Lower lobe of right lung (tissue), 2 donors: ENCODE results near the gene SPATA33. TPM values are rescaled to one million over a fixed set of nuclear protein-coding genes. Genes with fewer than 3 reads are reported as not detected.

Experiments
- ATAC-seq, 2 donors: fragments of 200-7000 bp; cut with Tn5 transposase; one replicate each; pipeline ENCODE4 v1.9.1; 2020 to 2022; ENCODE audit warnings: mild to moderate bottlenecking in 2 of 2, moderate library complexity in 2 of 2
- DNase-seq: peaks from one replicate; pipeline ENCODE4 v3.0.0-alpha.2; 2020
- H3K27ac ChIP-seq: fragments of 200-600 bp; one replicate; pipeline ENCODE4 v1.8.0; 2022
- H3K27me3 ChIP-seq: fragments of 200-600 bp; one replicate; pipeline ENCODE4 v1.8.0; 2022; ENCODE audit warnings: low read depth
- H3K36me3 ChIP-seq: fragments of 200-600 bp; one replicate; pipeline ENCODE4 v1.8.0; 2022; ENCODE audit warnings: mild to moderate bottlenecking
- H3K4me1 ChIP-seq: fragments of 200-600 bp; one replicate; pipeline ENCODE4 v1.8.0; 2022
- H3K4me3 ChIP-seq: fragments of 200-600 bp; one replicate; pipeline ENCODE4 v1.8.0; 2022; ENCODE audit warnings: mild to moderate bottlenecking
- H3K9me3 ChIP-seq: fragments of 200-600 bp; one replicate; pipeline ENCODE4 v1.8.0; 2022
- CTCF ChIP-seq: fragments of 200-600 bp; IDR thresholded peaks from one replicate; pipeline ENCODE4 v1.8.0; 2022; ENCODE audit warnings: antibody characterized with exemption, mild to moderate bottlenecking
- intact Hi-C: fragments of 100-400 bp; cut with DNase I; formaldehyde crosslinking; loops from one replicate; pipeline ENCODE4 v1.11.0; 2022
- total RNA-seq: library from RNA; stranded (reverse); fragmentation: NEBNext Ultra II Directional; extraction: Animal tissue kit (Norgen Biotek cat#: 25700); gene quantifications from one replicate; pipeline ENCODE4 v1.2.1, GENCODE V29; 2021
- donor health status: DM: no; HTN: yes; CAD: no; lungs with severe emphysema.

Gene SPATA33
- total RNA-seq, 1 donor from 2014 or later, result 9.7 TPM

DNA sequence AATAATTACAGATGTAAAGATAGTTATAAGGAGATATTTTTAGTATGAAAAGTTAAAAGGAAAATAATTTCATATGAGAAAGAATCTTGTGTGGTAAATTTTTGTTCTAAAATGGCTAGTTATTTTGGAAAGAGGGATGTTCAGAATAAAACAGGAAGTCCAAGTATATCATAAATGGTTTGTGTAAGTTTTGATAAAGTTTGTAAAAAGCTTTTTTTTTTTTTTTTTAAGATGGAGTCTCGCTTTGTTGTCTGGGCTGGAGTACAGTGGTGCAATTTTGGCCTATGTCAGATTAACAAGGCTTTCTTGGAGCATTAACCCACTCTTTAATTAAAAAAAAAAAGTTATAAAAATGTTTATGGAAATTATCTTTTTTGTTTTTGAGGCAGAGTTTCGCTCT lies 20.6 kb downstream of the SPATA33 start:
- DNase-seq (no peak), ATAC-seq (no peak)
- Histone ChIP-seq H3K4me1 (no peaks in the 10 kb centered on the region), H3K27me3 (no peaks in the 10 kb centered on the region), H3K9me3 (no peaks in the 10 kb centered on the region), H3K27ac (no peak overlapping the region), H3K36me3 (no peaks in the 10 kb centered on the region), H3K4me3 (no peak overlapping the region)
- no peak for TF ChIP-seq CTCF
- intact Hi-C loops, result no loop called here

DNA sequence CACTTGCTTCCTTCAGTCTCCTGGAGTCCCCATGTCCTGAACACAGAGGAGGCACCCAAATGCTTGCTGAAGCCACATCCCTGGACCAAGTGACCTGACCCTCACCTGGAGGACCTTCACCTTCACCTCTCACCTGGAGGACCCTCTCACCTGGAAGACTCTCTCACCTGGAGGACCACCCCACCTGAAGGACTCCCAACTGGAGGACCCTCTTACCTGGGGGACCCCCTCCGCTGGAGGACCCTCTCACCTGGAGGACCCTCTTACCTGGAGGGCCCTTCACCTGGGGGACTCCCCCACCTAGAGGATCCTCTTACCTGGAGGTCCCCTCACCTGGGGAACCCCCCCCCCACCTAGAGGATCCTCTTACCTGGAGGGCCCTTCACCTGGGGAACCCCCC lies 28.3 kb downstream of the SPATA33 start:
- ATAC-seq (no peak), DNase-seq (no peak)
- no peaks in the 10 kb centered on the region for H3K9me3 ChIP-seq
- TF ChIP-seq CTCF, result no peak
- peaks cover 9% of the 10 kb centered on the region for H3K36me3 ChIP-seq
- H3K4me3 ChIP-seq, result peak overlapping the region; percentile 98
- H3K27me3 ChIP-seq, result no peaks in the 10 kb centered on the region
- H3K4me1 ChIP-seq, result peaks cover 11% of the 10 kb centered on the region
- H3K27ac ChIP-seq, result no peak overlapping the region
- intact Hi-C loops, result no loop called here

- H3K9me3 ChIP-seq, result no peaks in the 10 kb centered on the region
- TF ChIP-seq CTCF, result no peak
- H3K4me3 ChIP-seq, result peak within 1 kb of the TSS; percentile 98
- intact Hi-C loops, result no loop called here
- no peaks in the 10 kb centered on the region for H3K27me3 ChIP-seq
- peak within 1 kb of the TSS; percentile 83 for H3K27ac ChIP-seq
- peaks cover 11% of the 10 kb centered on the region for H3K4me1 ChIP-seq
- ATAC-seq, result peak; percentile 94 to 97
- H3K36me3 ChIP-seq, result peaks cover 14% of the 10 kb centered on the region
- DNase-seq, result peak; percentile 88
Observed at GRCh38 chr16:89686520-89687091, 29.0 kb downstream of the SPATA33 start, which contains the start of gene CDK10. Gene CDK10 (plus strand): TSS chr16:89686689. CDS start chr16:89686711, 22 bp downstream.

GRCh38 chr16:89687092-89687940 lies 29.7 kb downstream of the SPATA33 start:
- Histone ChIP-seq H3K27me3 (no peaks in the 10 kb centered on the region), H3K4me1 (peaks cover 11% of the 10 kb centered on the region), H3K36me3 (peaks cover 21% of the 10 kb centered on the region), H3K9me3 (no peaks in the 10 kb centered on the region), H3K4me3 (peak overlapping the region; percentile 98), H3K27ac (peak overlapping the region; percentile 83)
- DNase-seq, result peak; percentile 57
- peak; percentile 57 to 64 for ATAC-seq
- intact Hi-C loops, result no loop called here
- no peak for TF ChIP-seq CTCF

GRCh38 chr16:89688395-89688794 lies 30.8 kb downstream of the SPATA33 start:
- H3K9me3 ChIP-seq, result no peaks in the 10 kb centered on the region
- peaks cover 32% of the 10 kb centered on the region for H3K36me3 ChIP-seq
- intact Hi-C loops, result no loop called here
- DNase-seq (no peak), ATAC-seq (no peak)
- no peak overlapping the region for H3K27ac ChIP-seq
- TF ChIP-seq CTCF, result no peak
- peaks cover 11% of the 10 kb centered on the region for H3K4me1 ChIP-seq
- H3K27me3 ChIP-seq, result no peaks in the 10 kb centered on the region
- H3K4me3 ChIP-seq, result no peak overlapping the region
